Measurements from ENCODE around the gene INPP5E. TPM values are rescaled to one million over a fixed set of nuclear protein-coding genes. Genes with fewer than 3 reads are reported as not detected.

The INPP5E gene
- total RNA-seq, 1 donor from 2014 or later: 13.2 TPM

DNA sequence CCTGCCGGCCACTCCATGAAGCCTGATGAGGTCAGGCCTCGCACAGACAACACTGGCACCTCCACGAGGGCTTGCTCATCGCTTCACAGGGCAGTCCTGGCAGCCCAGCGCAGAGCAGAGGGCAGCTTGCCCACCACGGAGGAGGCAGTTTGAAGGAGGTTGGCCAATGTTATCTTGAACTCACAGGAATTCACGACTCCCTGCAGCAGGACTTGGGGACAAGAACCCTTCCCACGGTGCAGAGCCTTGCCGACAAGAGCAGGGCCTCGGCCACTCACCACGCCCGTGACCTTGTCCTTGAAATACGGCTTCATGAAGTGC lies 44.7 kb downstream of the INPP5E start:
- peaks cover 13% of the 10 kb centered on the region for H3K4me1 Mint-ChIP-seq (ENCODE audit: low read depth)
- peaks cover 13% of the 10 kb centered on the region for H3K36me3 Mint-ChIP-seq (ENCODE audit: low read depth)
- H3K27ac Mint-ChIP-seq (ENCODE audit: unreplicated experiment): no peak overlapping the region
- no peaks in the 10 kb centered on the region for H3K27me3 Mint-ChIP-seq (ENCODE audit: low read depth)
- no peak overlapping the region for H3K4me3 Mint-ChIP-seq (ENCODE audit: unreplicated experiment)
- no peaks in the 10 kb centered on the region for H3K9me3 Mint-ChIP-seq (ENCODE audit: low read depth)
- no peak for TF ChIP-seq CTCF (IDR thresholded peaks at IDR 0.05)
- DNase-seq (ENCODE audit: low spot score): no peak

GRCh38 chr9:136394312-136395019 lies 45.2 kb downstream of the INPP5E start:
- Mint-ChIP-seq H3K4me1 (ENCODE audit: low read depth) (peaks cover 13% of the 10 kb centered on the region), H3K36me3 (ENCODE audit: low read depth) (peaks cover 16% of the 10 kb centered on the region), H3K9me3 (ENCODE audit: low read depth) (no peaks in the 10 kb centered on the region), H3K27me3 (ENCODE audit: low read depth) (no peaks in the 10 kb centered on the region), H3K27ac (ENCODE audit: unreplicated experiment) (no peak overlapping the region), H3K4me3 (ENCODE audit: unreplicated experiment) (no peak overlapping the region)
- TF ChIP-seq CTCF (IDR thresholded peaks at IDR 0.05): no peak
- no peak for DNase-seq (ENCODE audit: low spot score)

DNA sequence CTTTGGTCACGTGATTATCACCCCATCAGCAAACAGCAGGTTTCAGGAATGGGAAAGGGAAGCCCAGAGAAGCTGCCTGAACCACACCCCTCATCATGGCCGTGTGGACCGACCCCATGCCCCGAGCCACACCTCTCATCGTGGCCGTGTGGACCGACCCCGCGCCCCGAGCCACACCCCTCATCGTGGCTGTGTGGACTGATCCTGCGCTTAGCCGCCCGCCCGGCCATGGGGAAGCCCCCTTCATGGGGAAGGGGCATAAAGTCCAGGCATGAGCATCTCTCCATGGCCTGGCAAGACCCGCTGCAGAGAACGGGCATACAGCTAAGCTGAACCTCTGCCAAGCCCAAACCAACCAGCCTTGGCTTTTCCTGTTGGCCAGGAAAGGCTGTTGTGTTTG lies 46.1 kb downstream of the INPP5E start:
- no peak for TF ChIP-seq CTCF (IDR thresholded peaks at IDR 0.05)
- H3K9me3 Mint-ChIP-seq (ENCODE audit: low read depth): no peaks in the 10 kb centered on the region
- DNase-seq (ENCODE audit: low spot score): no peak
- H3K4me3 Mint-ChIP-seq (ENCODE audit: unreplicated experiment): no peak overlapping the region
- peaks cover 19% of the 10 kb centered on the region for H3K36me3 Mint-ChIP-seq (ENCODE audit: low read depth)
- H3K4me1 Mint-ChIP-seq (ENCODE audit: low read depth): peaks cover 5% of the 10 kb centered on the region
- no peaks in the 10 kb centered on the region for H3K27me3 Mint-ChIP-seq (ENCODE audit: low read depth)
- H3K27ac Mint-ChIP-seq (ENCODE audit: unreplicated experiment): no peak overlapping the region

- Mint-ChIP-seq H3K4me3 (ENCODE audit: unreplicated experiment) (no peak overlapping the region), H3K4me1 (ENCODE audit: low read depth) (no peaks in the 10 kb centered on the region), H3K36me3 (ENCODE audit: low read depth) (peaks cover 22% of the 10 kb centered on the region), H3K27me3 (ENCODE audit: low read depth) (no peaks in the 10 kb centered on the region), H3K27ac (ENCODE audit: unreplicated experiment) (no peak overlapping the region), H3K9me3 (ENCODE audit: low read depth) (no peaks in the 10 kb centered on the region)
- TF ChIP-seq CTCF (IDR thresholded peaks at IDR 0.05): no peak
- no peak for DNase-seq (ENCODE audit: low spot score)
Measured at GRCh38 chr9:136392538-136393449, 46.9 kb downstream of the INPP5E start.

- Mint-ChIP-seq H3K4me3 (ENCODE audit: unreplicated experiment) (no peak overlapping the region), H3K27ac (ENCODE audit: unreplicated experiment) (no peak overlapping the region), H3K4me1 (ENCODE audit: low read depth) (no peaks in the 10 kb centered on the region), H3K27me3 (ENCODE audit: low read depth) (no peaks in the 10 kb centered on the region), H3K9me3 (ENCODE audit: low read depth) (no peaks in the 10 kb centered on the region), H3K36me3 (ENCODE audit: low read depth) (peaks cover 27% of the 10 kb centered on the region)
- TF ChIP-seq CTCF (IDR thresholded peaks at IDR 0.05): no peak
- no peak for DNase-seq (ENCODE audit: low spot score)
Measured at GRCh38 chr9:136391737-136392537, 47.7 kb downstream of the INPP5E start.
